PC-3 (cell line): Measurements from ENCODE around the gene HYCC1.

ENCODE experiments used
- CTCF ChIP-seq: fragments of 300-600 bp; sonication (generic); conservative IDR thresholded peaks from 2 replicates; pipeline ENCODE4 v1.5.1; 2017; ENCODE audit warnings: antibody characterized with exemption, low read depth, mild to moderate bottlenecking, low read length
- EZH2 ChIP-seq: fragments of 300-600 bp; sonication (generic); IDR thresholded peaks from one replicate; pipeline ENCODE4 v1.6.1; 2017; ENCODE audit warnings: antibody characterized with exemption, mild to moderate bottlenecking, low read length; ENCODE audit not compliant: unreplicated experiment

GRCh38 chr7:23043441-23043840 lies 29.5 kb upstream of the HYCC1 start:
- TF ChIP-seq CTCF (no peak), EZH2 (no peak)
